Measurements from ENCODE around the gene EIF4G1. TPM values are rescaled to one million over a fixed set of nuclear protein-coding genes. Genes with fewer than 3 reads are reported as not detected.
A peak's percentile ranks its signal among the peaks of the same experiment; 100 is the strongest.

The EIF4G1 gene
- total and polyA plus RNA-seq, 2 donors (not counting 3 experiments of a cell fraction or from before 2014, with no cell fraction given), result 355 to 532 TPM

- peak overlapping the region; percentile 81 for H3K9ac ChIP-seq (replicated peaks; ENCODE audit: extremely low read depth, insufficient read depth, low read length)
- CTCF ChIA-PET, result no interaction called here
- no TSS peak for BruUV-seq (replicated peaks)
- H3K27me3 ChIP-seq (ENCODE audit: control insufficient read depth in 2 of 2, insufficient read depth in 2 of 2, low read length in 2 of 2), result no peaks in the 10 kb centered on the region
- H3K4me2 ChIP-seq (ENCODE audit: insufficient read depth, low read length), result peak overlapping the region; percentile 48
- peak; percentile 54 for FAIRE-seq
- H3K4me1 ChIP-seq (ENCODE audit: control insufficient read depth, extremely low read depth, insufficient read depth, low read length), result peaks cover 67% of the 10 kb centered on the region
- dilution Hi-C loops (cut with MboI; ENCODE audit: extremely low pct_ligation_motif_present, low sequenced_read_pairs), result no loop called here
- POLR2A ChIA-PET, result interaction anchor here (0.6 kb wide), 1 partner anchor 17 kb away, joined by 3 read pairs; no protein-coding TSS in a partner anchor
- peak overlapping the region; percentile 99 for H3K27ac ChIP-seq (ENCODE audit: insufficient read depth, low read depth, low read length)
- H3K36me3 ChIP-seq (ENCODE audit: control insufficient read depth in 2 of 2, extremely low read depth in 1 of 2, insufficient read depth in 2 of 2, low read length in 2 of 2), result peaks cover 29 to 35% of the 10 kb centered on the region in 2 experiments
- H3K4me3 ChIP-seq (replicated peaks in 1 of 3; ENCODE audit: insufficient read depth in 1 of 3, low read depth in 1 of 3, low read length in 3 of 3), result no peak overlapping the region
- no peaks in the 10 kb centered on the region for H3K9me3 ChIP-seq (replicated peaks; ENCODE audit: control insufficient read depth, insufficient read depth, low read length)
- DNase-seq (ENCODE audit: low read depth, low spot score), result no peak
- H4K20me1 ChIP-seq (replicated peaks; ENCODE audit: control insufficient read depth, extremely low read depth, insufficient read depth, low read length), result no peaks in the 10 kb centered on the region
- no peaks in the 10 kb centered on the region for H3K9me1 ChIP-seq (replicated peaks; ENCODE audit: control insufficient read depth, extremely low read depth, insufficient read depth, low read length)
- intact Hi-C loops (cut with micrococcal nuclease), result loop anchor here (2.0 to 10.0 kb wide), 2 partner anchors 34 to 1602 kb away; partner anchors contain the start of genes PSMD2 and TRA2B
- peaks cover 34% of the 10 kb centered on the region for H3K79me2 ChIP-seq (ENCODE audit: control insufficient read depth, insufficient read depth, low read length)
- no peak overlapping the region for H2AFZ ChIP-seq (ENCODE audit: low read depth, low read length)
- TF ChIP-seq GATA2 (IDR thresholded peaks at IDR 0.05; ENCODE audit: insufficient read depth, insufficient read length, low read depth, low read length) (no peak), FOS (IDR thresholded peaks at IDR 0.05; ENCODE audit: borderline replicate concordance, insufficient read depth, low read length) (no peak), CTCF (IDR thresholded peaks at IDR 0.05; ENCODE audit: extremely low read depth in 1 of 2, insufficient read depth in 1 of 2, low read depth in 1 of 2, low read length in 2 of 2) (no peak), MAX (IDR thresholded peaks at IDR 0.05; ENCODE audit: insufficient read depth, insufficient read length) (no peak), POLR2A (IDR thresholded peaks at IDR 0.05; ENCODE audit: low read depth, low read length) (no peak), POLR2AphosphoS5 (IDR thresholded peaks at IDR 0.05; ENCODE audit: insufficient read depth, low read depth, low read length) (no peak), JUN (IDR thresholded peaks at IDR 0.05; ENCODE audit: borderline replicate concordance, insufficient read depth, insufficient read length, low read depth) (no peak), MYC (IDR thresholded peaks at IDR 0.05; ENCODE audit: low read depth, low read length) (no peak), EZH2 (IDR thresholded peaks at IDR 0.05; ENCODE audit: borderline replicate concordance, low read depth, low read length, severe bottlenecking) (no peak)
Measured at GRCh38 chr3:184333190-184333589, 18.8 kb downstream of the EIF4G1 start.
